ENCODE measurements around the gene MRPL24.

Gene MRPL24

GRCh38 chr1:156709757-156710489 lies 31.0 kb downstream of the MRPL24 start:
- no peak overlapping the region for H2BK15ac ChIP-seq (replicated peaks; ENCODE audit: low read depth)
- H4K5ac ChIP-seq (ENCODE audit: low read length), result no peak overlapping the region
- peak overlapping the region; percentile 40 for H3K56ac ChIP-seq (ENCODE audit: low read length)
- no peaks in the 10 kb centered on the region for H3K79me2 ChIP-seq (ENCODE audit: control insufficient read depth, insufficient read depth, low read length)
- peak overlapping the region; percentile 25 for H2AK5ac ChIP-seq (ENCODE audit: low read length)
- H3K4ac ChIP-seq (ENCODE audit: low read depth, low read length), result no peak overlapping the region
- H3K18ac ChIP-seq (ENCODE audit: low read length), result peak overlapping the region; percentile 12
- H4K8ac ChIP-seq (ENCODE audit: low read depth, low read length), result no peak overlapping the region
- DNase-seq, result no peak
- no peaks in the 10 kb centered on the region for H3K79me1 ChIP-seq (ENCODE audit: low read length)
- H3K4me3 ChIP-seq (ENCODE audit: low read length), result no peak overlapping the region
- H3K27ac ChIP-seq (ENCODE audit: low read depth, low read length), result no peak overlapping the region
- no peak overlapping the region for H2BK120ac ChIP-seq (ENCODE audit: low read depth, low read length)
- no CpG with 5 or more reads among the region's 11 CpGs for WGBS (ENCODE audit: extremely low coverage, insufficient coverage, low lambda C conversion rate)
- no peak overlapping the region for H2BK5ac ChIP-seq (ENCODE audit: low read length)
- no peak overlapping the region for H3K23ac ChIP-seq (ENCODE audit: low read length)
- H3K36me3 ChIP-seq (ENCODE audit: control insufficient read depth, insufficient read depth, low read length), result no peaks in the 10 kb centered on the region
- no peaks in the 10 kb centered on the region for H3K27me3 ChIP-seq (ENCODE audit: insufficient read depth, low read length, poor library complexity)
- peak overlapping the region; percentile 16 for H3K9ac ChIP-seq (ENCODE audit: low read length)
- peaks cover 30% of the 10 kb centered on the region for H3K4me1 ChIP-seq (ENCODE audit: control insufficient read depth, low read depth, low read length)
- H3K4me2 ChIP-seq (ENCODE audit: low read length), result no peak overlapping the region

GRCh38 chr1:156709031-156709430 lies 31.9 kb downstream of the MRPL24 start:
- Histone ChIP-seq H2BK5ac (ENCODE audit: low read length) (no peak overlapping the region), H3K4me1 (ENCODE audit: control insufficient read depth, low read depth, low read length) (peaks cover 34% of the 10 kb centered on the region), H3K27ac (ENCODE audit: low read depth, low read length) (no peak overlapping the region)

GRCh38 chr1:156708218-156708661 lies 32.6 kb downstream of the MRPL24 start:
- Histone ChIP-seq H3K36me3 (ENCODE audit: control insufficient read depth, insufficient read depth, low read length) (no peaks in the 10 kb centered on the region), H3K9ac (ENCODE audit: low read length) (peak overlapping the region; percentile 78), H2BK5ac (ENCODE audit: low read length) (peak overlapping the region; percentile 99), H3K27me3 (ENCODE audit: insufficient read depth, low read length, poor library complexity) (no peaks in the 10 kb centered on the region), H2AK5ac (ENCODE audit: low read length) (peak overlapping the region; percentile 93), H4K5ac (ENCODE audit: low read length) (no peak overlapping the region), H3K56ac (ENCODE audit: low read length) (peak overlapping the region; percentile 90), H2BK15ac (replicated peaks; ENCODE audit: low read depth) (no peak overlapping the region), H3K4ac (ENCODE audit: low read depth, low read length) (peak overlapping the region; percentile 62), H3K79me1 (ENCODE audit: low read length) (peaks cover under 1% of the 10 kb centered on the region), H3K23ac (ENCODE audit: low read length) (peak overlapping the region; percentile 86), H3K4me3 (ENCODE audit: low read length) (no peak overlapping the region), H4K8ac (ENCODE audit: low read depth, low read length) (no peak overlapping the region), H3K4me1 (ENCODE audit: control insufficient read depth, low read depth, low read length) (peaks cover 41% of the 10 kb centered on the region), H3K79me2 (ENCODE audit: control insufficient read depth, insufficient read depth, low read length) (peaks cover 2% of the 10 kb centered on the region), H3K18ac (ENCODE audit: low read length) (peak overlapping the region; percentile 94), H3K4me2 (ENCODE audit: low read length) (peak overlapping the region; percentile 45), H3K27ac (ENCODE audit: low read depth, low read length) (peak overlapping the region; percentile 98), H2BK120ac (ENCODE audit: low read depth, low read length) (peak overlapping the region; percentile 9)
- no CpG with 5 or more reads among the region's 4 CpGs for WGBS (ENCODE audit: extremely low coverage, insufficient coverage, low lambda C conversion rate)
- DNase-seq, result peak; percentile 95

More at GRCh38 chr1:156709031-156709430, 31.9 kb downstream of the MRPL24 start:
- Histone ChIP-seq H2AK5ac (ENCODE audit: low read length) (no peak overlapping the region), H2BK120ac (ENCODE audit: low read depth, low read length) (peak overlapping the region; percentile 16), H3K36me3 (ENCODE audit: control insufficient read depth, insufficient read depth, low read length) (no peaks in the 10 kb centered on the region), H3K27me3 (ENCODE audit: insufficient read depth, low read length, poor library complexity) (no peaks in the 10 kb centered on the region), H3K9ac (ENCODE audit: low read length) (peak overlapping the region; percentile 16), H3K79me2 (ENCODE audit: control insufficient read depth, insufficient read depth, low read length) (peaks cover 1% of the 10 kb centered on the region), H3K79me1 (ENCODE audit: low read length) (no peaks in the 10 kb centered on the region), H4K8ac (ENCODE audit: low read depth, low read length) (no peak overlapping the region), H2BK15ac (replicated peaks; ENCODE audit: low read depth) (no peak overlapping the region), H3K4me3 (ENCODE audit: low read length) (no peak overlapping the region), H3K18ac (ENCODE audit: low read length) (peak overlapping the region; percentile 29), H3K56ac (ENCODE audit: low read length) (peak overlapping the region; percentile 75), H3K23ac (ENCODE audit: low read length) (no peak overlapping the region), H3K4me2 (ENCODE audit: low read length) (no peak overlapping the region), H3K4ac (ENCODE audit: low read depth, low read length) (no peak overlapping the region), H4K5ac (ENCODE audit: low read length) (no peak overlapping the region)
- WGBS (ENCODE audit: extremely low coverage, insufficient coverage, low lambda C conversion rate), result no CpG with 5 or more reads among the region's 4 CpGs
- no peak for DNase-seq

GRCh38 chr1:156707417-156708217 lies 33.3 kb downstream of the MRPL24 start:
- peak overlapping the region; percentile 86 for H3K23ac ChIP-seq (ENCODE audit: low read length)
- WGBS (ENCODE audit: extremely low coverage, insufficient coverage, low lambda C conversion rate), result no CpG with 5 or more reads among the region's 8 CpGs
- H3K4me3 ChIP-seq (ENCODE audit: low read length), result no peak overlapping the region
- H3K4ac ChIP-seq (ENCODE audit: low read depth, low read length), result peak overlapping the region; percentile 92
- peak overlapping the region; percentile 93 for H2AK5ac ChIP-seq (ENCODE audit: low read length)
- peak overlapping the region; percentile 78 for H3K9ac ChIP-seq (ENCODE audit: low read length)
- DNase-seq, result peak; percentile 87
- peaks cover 3% of the 10 kb centered on the region for H3K79me2 ChIP-seq (ENCODE audit: control insufficient read depth, insufficient read depth, low read length)
- H2BK15ac ChIP-seq (replicated peaks; ENCODE audit: low read depth), result peak overlapping the region; percentile 9
- peak overlapping the region; percentile 69 for H3K4me2 ChIP-seq (ENCODE audit: low read length)
- H3K4me1 ChIP-seq (ENCODE audit: control insufficient read depth, low read depth, low read length), result peaks cover 42% of the 10 kb centered on the region
- H3K18ac ChIP-seq (ENCODE audit: low read length), result peak overlapping the region; percentile 94
- H3K79me1 ChIP-seq (ENCODE audit: low read length), result peaks cover 2% of the 10 kb centered on the region
- no peaks in the 10 kb centered on the region for H3K36me3 ChIP-seq (ENCODE audit: control insufficient read depth, insufficient read depth, low read length)
- H3K27ac ChIP-seq (ENCODE audit: low read depth, low read length), result peak overlapping the region; percentile 98
- H4K5ac ChIP-seq (ENCODE audit: low read length), result no peak overlapping the region
- H2BK5ac ChIP-seq (ENCODE audit: low read length), result peak overlapping the region; percentile 99
- H4K8ac ChIP-seq (ENCODE audit: low read depth, low read length), result no peak overlapping the region
- no peaks in the 10 kb centered on the region for H3K27me3 ChIP-seq (ENCODE audit: insufficient read depth, low read length, poor library complexity)
- H2BK120ac ChIP-seq (ENCODE audit: low read depth, low read length), result peak overlapping the region; percentile 95
- H3K56ac ChIP-seq (ENCODE audit: low read length), result peak overlapping the region; percentile 90

- Histone ChIP-seq H3K4me1 (ENCODE audit: control insufficient read depth, low read depth, low read length) (peaks cover 42% of the 10 kb centered on the region), H2BK5ac (ENCODE audit: low read length) (peak overlapping the region; percentile 83), H4K8ac (ENCODE audit: low read depth, low read length) (peak overlapping the region; percentile 90), H3K36me3 (ENCODE audit: control insufficient read depth, insufficient read depth, low read length) (no peaks in the 10 kb centered on the region), H3K18ac (ENCODE audit: low read length) (peak overlapping the region; percentile 94), H3K27me3 (ENCODE audit: insufficient read depth, low read length, poor library complexity) (no peaks in the 10 kb centered on the region), H3K4ac (ENCODE audit: low read depth, low read length) (peak overlapping the region; percentile 92), H4K5ac (ENCODE audit: low read length) (peak overlapping the region; percentile 97), H2BK15ac (replicated peaks; ENCODE audit: low read depth) (peak overlapping the region; percentile 9), H3K23ac (ENCODE audit: low read length) (peak overlapping the region; percentile 54), H2BK120ac (ENCODE audit: low read depth, low read length) (peak overlapping the region; percentile 95), H3K79me2 (ENCODE audit: control insufficient read depth, insufficient read depth, low read length) (peaks cover 3% of the 10 kb centered on the region), H2AK5ac (ENCODE audit: low read length) (peak overlapping the region; percentile 8), H3K56ac (ENCODE audit: low read length) (peak overlapping the region; percentile 90), H3K4me3 (ENCODE audit: low read length) (peak overlapping the region; percentile 34), H3K4me2 (ENCODE audit: low read length) (peak overlapping the region; percentile 69), H3K27ac (ENCODE audit: low read depth, low read length) (peak overlapping the region; percentile 98), H3K9ac (ENCODE audit: low read length) (peak overlapping the region; percentile 78), H3K79me1 (ENCODE audit: low read length) (peaks cover 2% of the 10 kb centered on the region)
- WGBS (ENCODE audit: extremely low coverage, insufficient coverage, low lambda C conversion rate), result no CpG with 5 or more reads among the region's 29 CpGs
- peak; percentile 91 for DNase-seq
Measured at GRCh38 chr1:156706657-156707416, 34.1 kb downstream of the MRPL24 start.

Measured in mesendoderm (in vitro differentiated cells).